Adrenal gland (tissue), 5 donors: ENCODE measurements around the gene GBA2.

ENCODE experiments used
- CTCF ChIP-seq, 6 experiments: fragments of 450-650 bp in 4 of 6; fragments of 200-600 bp in 2 of 6; sonication (generic) in 1 of 6; IDR thresholded peaks; 1 replicate in 5 of 6; 2 replicates in 1 of 6; pipeline versions ENCODE4 v1.5.1 to v1.8.0; 2016 to 2021; ENCODE audit warnings: antibody characterized with exemption in 6 of 6, mild to moderate bottlenecking in 2 of 6, moderate library complexity in 1 of 6
- POLR2A ChIP-seq, 2 donors: fragments of 450-650 bp; IDR thresholded peaks; one replicate each; pipeline ENCODE4 v1.6.1; 2017; ENCODE audit warnings: antibody characterized with exemption in 2 of 2, mild to moderate bottlenecking in 2 of 2, moderate library complexity in 1 of 2
- donor health status: DM: no; HTN: no; CAD: no.

- TF ChIP-seq POLR2A (IDR thresholded peaks at IDR 0.05) (no peak), CTCF (IDR thresholded peaks at IDR 0.05) (no peak)
These were observed 22.9 kb upstream of the GBA2 start for GRCh38 chr9:35771943-35772342.
